Heart right ventricle (tissue), 16 donors: Measurements from ENCODE around the gene COL16A1. TPM values are rescaled to one million over a fixed set of nuclear protein-coding genes. Genes with fewer than 3 reads are reported as not detected.

Experiments used
- ATAC-seq, 8 donors: fragments of 200-7000 bp; cut with Tn5 transposase; one replicate each; pipeline ENCODE4 v1.9.1; 2020; ENCODE audit warnings: mild to moderate bottlenecking in 8 of 8, moderate library complexity in 8 of 8, moderate number of reproducible peaks in 1 of 8
- DNase-seq, 2 donors: peaks; one replicate each; pipeline ENCODE4 v3.0.0-alpha.2; 2020
- H3K27ac ChIP-seq, 10 donors: fragments of 200-600 bp; sonication (generic) in 2 of 10; one replicate each; pipeline versions ENCODE4 v1.5.0 to v1.8.0; 2020 to 2022; ENCODE audit warnings: mild to moderate bottlenecking in 3 of 10
- H3K27me3 ChIP-seq, 7 donors: fragments of 200-600 bp; one replicate each; pipeline ENCODE4 v1.8.0; 2021 to 2022; ENCODE audit warnings: mild to moderate bottlenecking in 2 of 7
- H3K36me3 ChIP-seq, 9 donors: fragments of 200-600 bp; sonication (generic) in 1 of 9; one replicate each; pipeline versions ENCODE4 v1.5.0 to v1.8.0; 2020 to 2022; ENCODE audit warnings: mild to moderate bottlenecking in 2 of 9
- H3K4me1 ChIP-seq, 9 donors: fragments of 200-600 bp; sonication (generic) in 1 of 9; one replicate each; pipeline versions ENCODE4 v1.5.0 to v1.8.0; 2020 to 2022; ENCODE audit warnings: mild to moderate bottlenecking in 4 of 9
- H3K4me3 ChIP-seq, 10 donors: fragments of 200-600 bp; sonication (generic) in 2 of 10; one replicate each; pipeline versions ENCODE4 v1.5.0 to v1.8.0; 2020 to 2022; ENCODE audit warnings: mild to moderate bottlenecking in 7 of 10, moderate library complexity in 2 of 10
- H3K9me3 ChIP-seq, 11 donors: fragments of 200-600 bp in 10 of 11; sonication (generic) in 2 of 11; one replicate each; pipeline versions ENCODE4 v1.5.0 to v1.8.0; 2013 to 2022; ENCODE audit warnings: mild to moderate bottlenecking in 2 of 11, control low read depth in 1 of 11, moderate library complexity in 1 of 11
- WGBS, 2 donors: extraction: QIAGEN DNeasy Blood & Tissue Kit; methylation state at CpG; one replicate each; pipeline ENCODE4 v1.1.7; 2013; ENCODE audit warnings: inconsistent platforms in 1 of 2; 5-methylcytosine and 5-hydroxymethylcytosine counted together
- intact Hi-C, 10 donors: fragments of 100-400 bp; cut with DNase I; formaldehyde crosslinking; loops; one replicate each; pipeline versions ENCODE4 v1.11.1 to v1.14.2; 2022
- polyA plus RNA-seq, 2 donors: library from polyadenylated mRNA; stranded (reverse); fragments of 200-250 nt; gene quantifications; one replicate each; pipeline ENCODE4 v1.2.3, GENCODE V29; 2013
- total RNA-seq, 10 donors: library from RNA; stranded (reverse); fragmentation: NEBNext Ultra II Directional in 3 of 10; extraction: Animal tissue kit (Norgen Biotek cat#: 25700) in 3 of 10; gene quantifications; one replicate each; pipeline versions ENCODE4 v1.2.1 to v1.2.4, GENCODE V29; 2021 to 2023
- TF ChIP-seq, protein P1 (sequence below), 9 donors: fragments of 200-600 bp; sonication (generic) in 2 of 9; IDR thresholded peaks; one replicate each; pipeline versions ENCODE4 v1.5.0 to v1.8.0; 2021 to 2022; ENCODE audit warnings: antibody characterized with exemption in 9 of 9, mild to moderate bottlenecking in 5 of 9, moderate library complexity in 1 of 9
- donor health status: Arrhythmogenic right ventricular cardiomyopathy.
- donor health status: ischemic (EF 13 %, LVEDD 7.1; RV severe dilation, severe dysfunction).
- donor health status: healthy with polysubstance abuse.
- donor health status: DM: no; HTN: yes; CAD: no.
- donor health status: DM: no; HTN: no; CAD: no.
- donor health status: ischemic (EF 25% LVEDD 6.9; RV normal size, moderate dysfunction).
- donor health status: ischemic (EF 25% LVEDD 5.7; RV mildly dilated, moderate dysfunction).
- donor health status: healthy.
- donor health status: DM: yes; HTN: yes; CAD: no.
- donor health status: Ischemic cardiomyopathy.
- donor health status: ischemic (EF 35%, LVEDD 5.7; RV mildly dilated, moderate dysfunction).
- donor health status: nonischemic (EF 11% LVEDD 7.7; RV severe dilation, severe dysfunction).
- donor health status: DM: yes; HTN: yes; CAD: no.
- donor health status: PGD.
- donor health status: ischemic (EF 29% LVEDD 5.4; RV normal size, mild dysfunction).
- donor health status: nonischemic (EF 23%, LVEDD 6.1; RV moderate dilation, normal function).

The COL16A1 gene
- total and polyA plus RNA-seq, 12 donors, result 7.4 to 35.3 (median 16.6) TPM

DNA sequence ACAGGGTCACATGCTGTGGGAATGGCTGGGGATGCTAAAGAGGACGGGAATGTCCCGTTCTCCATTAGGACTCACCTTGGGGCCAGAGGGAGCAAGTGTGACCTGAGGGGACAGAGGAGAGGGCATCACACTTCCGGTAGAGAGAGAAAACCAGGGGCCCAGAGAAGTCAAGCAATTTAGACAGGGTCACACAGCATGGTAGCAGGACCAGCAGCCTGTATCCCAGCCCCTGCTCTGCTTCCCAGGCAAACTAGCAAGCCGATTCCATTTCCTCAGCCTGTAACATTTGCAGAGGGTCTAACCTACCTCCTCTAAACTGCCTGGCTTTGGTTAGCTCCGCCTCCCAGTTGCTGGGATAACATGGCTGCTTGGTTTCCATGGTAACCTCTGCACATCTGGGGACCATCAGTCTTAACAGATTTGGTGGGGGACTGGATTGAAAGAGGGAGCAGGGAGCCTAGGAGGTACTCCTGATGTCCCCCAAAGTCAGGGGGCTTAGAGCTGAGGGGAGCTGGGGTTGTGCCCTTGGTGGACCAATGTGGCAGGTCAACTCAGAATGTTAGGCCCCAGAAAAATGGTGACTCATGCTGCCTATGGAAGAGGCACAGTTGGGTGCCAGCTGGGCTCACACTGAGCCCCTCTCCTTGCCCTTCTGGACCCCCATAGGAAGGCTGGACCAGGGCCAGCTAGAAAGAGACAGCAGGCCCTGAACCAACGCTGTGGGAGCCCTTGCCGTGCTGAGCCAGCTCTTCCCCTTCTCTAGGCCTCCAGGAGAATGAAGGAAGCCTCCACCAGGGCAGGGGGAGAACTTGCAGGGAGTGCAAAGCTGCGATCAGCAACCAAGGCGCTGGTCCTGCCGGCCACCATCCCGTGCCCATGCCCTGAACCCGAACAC lies 9.5 kb downstream of the COL16A1 start:
- Histone ChIP-seq H3K9me3 (no peaks in the 10 kb centered on the region), H3K27ac (no peak overlapping the region), H3K27me3 (no peaks in the 10 kb centered on the region), H3K36me3 (peaks cover 0 to 38% (median 0%) of the 10 kb centered on the region in 9 donors), H3K4me3 (no peak overlapping the region), H3K4me1 (peaks cover 0 to 11% (median 0%) of the 10 kb centered on the region in 9 donors)
- ATAC-seq (no peak), DNase-seq (no peak)
- intact Hi-C loops, result no loop called here
- 82 to 84% methylated on average over 12 of the region's 12 CpGs for WGBS, 2 donors
- TF ChIP-seq, protein P1, sequence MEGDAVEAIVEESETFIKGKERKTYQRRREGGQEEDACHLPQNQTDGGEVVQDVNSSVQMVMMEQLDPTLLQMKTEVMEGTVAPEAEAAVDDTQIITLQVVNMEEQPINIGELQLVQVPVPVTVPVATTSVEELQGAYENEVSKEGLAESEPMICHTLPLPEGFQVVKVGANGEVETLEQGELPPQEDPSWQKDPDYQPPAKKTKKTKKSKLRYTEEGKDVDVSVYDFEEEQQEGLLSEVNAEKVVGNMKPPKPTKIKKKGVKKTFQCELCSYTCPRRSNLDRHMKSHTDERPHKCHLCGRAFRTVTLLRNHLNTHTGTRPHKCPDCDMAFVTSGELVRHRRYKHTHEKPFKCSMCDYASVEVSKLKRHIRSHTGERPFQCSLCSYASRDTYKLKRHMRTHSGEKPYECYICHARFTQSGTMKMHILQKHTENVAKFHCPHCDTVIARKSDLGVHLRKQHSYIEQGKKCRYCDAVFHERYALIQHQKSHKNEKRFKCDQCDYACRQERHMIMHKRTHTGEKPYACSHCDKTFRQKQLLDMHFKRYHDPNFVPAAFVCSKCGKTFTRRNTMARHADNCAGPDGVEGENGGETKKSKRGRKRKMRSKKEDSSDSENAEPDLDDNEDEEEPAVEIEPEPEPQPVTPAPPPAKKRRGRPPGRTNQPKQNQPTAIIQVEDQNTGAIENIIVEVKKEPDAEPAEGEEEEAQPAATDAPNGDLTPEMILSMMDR (IDR thresholded peaks at IDR 0.05), result no peak

- intact Hi-C loops, result no loop called here
- no peak for ATAC-seq
- no peak overlapping the region for H3K27ac ChIP-seq
- no peaks in the 10 kb centered on the region for H3K27me3 ChIP-seq
- no peaks in the 10 kb centered on the region for H3K9me3 ChIP-seq
- H3K36me3 ChIP-seq, result peaks cover 0 to 35% (median 0%) of the 10 kb centered on the region in 9 donors
- H3K4me3 ChIP-seq, result no peak overlapping the region
- no peak for DNase-seq
- WGBS, 2 donors, result 86 to 90% methylated on average over 10 of the region's 10 CpGs
- H3K4me1 ChIP-seq, result peaks cover 0 to 6% (median 0%) of the 10 kb centered on the region in 9 donors
- TF ChIP-seq, protein P1 (IDR thresholded peaks at IDR 0.05), result no peak
Measured at GRCh38 chr1:31693231-31693630, 10.6 kb downstream of the COL16A1 start.

DNA sequence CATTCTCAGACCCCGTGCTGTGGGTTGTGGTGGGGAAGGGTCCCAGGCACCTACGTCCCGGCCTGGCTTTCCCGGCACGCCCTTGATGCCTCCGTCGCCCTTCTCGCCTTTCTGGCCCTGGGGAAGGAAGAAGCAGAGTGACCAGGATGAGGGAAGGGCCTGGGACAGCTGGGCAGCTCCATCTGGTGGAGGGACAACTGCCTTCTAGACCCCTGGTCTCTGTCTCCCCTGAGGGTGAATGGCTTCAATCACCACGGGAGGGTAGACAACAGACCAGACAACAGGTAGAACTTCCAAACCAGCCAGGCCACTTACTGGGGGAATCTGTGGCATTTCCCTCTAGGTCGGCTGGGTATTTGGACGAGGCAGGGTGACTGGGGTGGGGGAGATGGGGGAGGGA lies 11.9 kb downstream of the COL16A1 start:
- intact Hi-C loops, result no loop called here
- 86 to 88% methylated on average over 11 of the region's 11 CpGs for WGBS, 2 donors
- TF ChIP-seq, protein P1 (IDR thresholded peaks at IDR 0.05), result no peak
- H3K4me3 ChIP-seq, result no peak overlapping the region
- peaks cover 0 to 30% (median 0%) of the 10 kb centered on the region in 9 donors for H3K36me3 ChIP-seq
- no peak overlapping the region for H3K27ac ChIP-seq
- DNase-seq (no peak), ATAC-seq (no peak)
- H3K27me3 ChIP-seq, result no peaks in the 10 kb centered on the region
- no peaks in the 10 kb centered on the region for H3K9me3 ChIP-seq
- H3K4me1 ChIP-seq, result peaks cover 0 to 6% (median 0%) of the 10 kb centered on the region in 9 donors

DNA sequence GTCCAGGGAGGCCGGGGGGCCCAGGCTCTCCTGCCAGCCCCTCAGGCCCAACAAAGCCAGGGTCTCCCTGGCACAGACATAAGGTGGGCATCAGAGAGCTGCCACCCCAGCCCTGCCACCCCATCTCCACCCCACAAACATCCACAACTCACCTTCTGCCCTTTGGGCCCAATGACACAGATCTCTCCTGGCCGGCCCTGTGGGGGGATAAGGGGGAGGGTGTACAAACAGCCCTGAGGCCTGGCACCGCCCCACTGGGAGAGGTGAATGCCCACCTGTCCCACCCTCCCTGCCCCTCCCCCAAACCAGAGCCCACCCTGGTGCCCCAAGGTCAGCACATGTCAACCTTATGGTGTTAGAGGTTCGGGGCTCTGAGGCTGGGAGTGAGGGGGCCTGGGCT lies 12.4 kb downstream of the COL16A1 start:
- TF ChIP-seq, protein P1 (IDR thresholded peaks at IDR 0.05), result no peak
- Histone ChIP-seq H3K4me3 (no peak overlapping the region), H3K27me3 (no peaks in the 10 kb centered on the region), H3K27ac (no peak overlapping the region), H3K9me3 (no peaks in the 10 kb centered on the region), H3K36me3 (peaks cover 0 to 30% (median 0%) of the 10 kb centered on the region in 9 donors), H3K4me1 (peaks cover 0 to 6% (median 0%) of the 10 kb centered on the region in 9 donors)
- ATAC-seq, result no peak
- intact Hi-C loops, result no loop called here
- DNase-seq, result no peak
- 88 to 91% methylated on average over 4 of the region's 4 CpGs for WGBS, 2 donors
